Esophagus squamous epithelium (tissue), 4 donors: Measurements from ENCODE around the gene HTR3B.

Source experiments
- POLR2A ChIP-seq, 4 donors: fragments of 450-650 bp; IDR thresholded peaks; one replicate each; pipeline ENCODE4 v1.6.1; 2017; ENCODE audit warnings: antibody characterized with exemption in 4 of 4, mild to moderate bottlenecking in 4 of 4, moderate library complexity in 3 of 4
- TF ChIP-seq, protein P1 (sequence below), 6 experiments: fragments of 450-650 bp in 4 of 6; fragments of 200-600 bp in 2 of 6; sonication (generic) in 2 of 6; IDR thresholded peaks; one replicate each; pipeline ENCODE4 v1.5.1; 2016 to 2019; ENCODE audit warnings: antibody characterized with exemption in 6 of 6, mild to moderate bottlenecking in 4 of 6, moderate library complexity in 4 of 6

DNA sequence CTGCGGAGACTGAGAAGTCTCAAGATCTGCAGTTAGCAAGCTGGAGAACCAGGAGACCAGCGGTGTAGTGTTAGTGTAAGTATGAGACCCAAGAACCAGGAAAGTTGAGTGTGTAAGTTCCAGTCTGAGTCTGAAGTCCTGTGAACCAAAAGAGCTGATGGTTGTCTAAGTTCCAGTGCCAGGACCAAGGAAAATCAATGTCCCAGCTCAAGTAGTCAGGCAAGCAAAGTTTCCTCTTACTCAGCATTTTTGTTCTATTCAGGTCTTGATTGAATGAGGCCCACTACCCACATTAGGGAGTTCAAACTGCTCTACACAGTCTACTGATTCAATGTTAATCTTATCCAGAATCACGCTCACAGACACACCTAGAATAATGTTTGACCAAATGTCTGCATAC, 40.2 kb upstream of the HTR3B start:
- TF ChIP-seq, protein P1, sequence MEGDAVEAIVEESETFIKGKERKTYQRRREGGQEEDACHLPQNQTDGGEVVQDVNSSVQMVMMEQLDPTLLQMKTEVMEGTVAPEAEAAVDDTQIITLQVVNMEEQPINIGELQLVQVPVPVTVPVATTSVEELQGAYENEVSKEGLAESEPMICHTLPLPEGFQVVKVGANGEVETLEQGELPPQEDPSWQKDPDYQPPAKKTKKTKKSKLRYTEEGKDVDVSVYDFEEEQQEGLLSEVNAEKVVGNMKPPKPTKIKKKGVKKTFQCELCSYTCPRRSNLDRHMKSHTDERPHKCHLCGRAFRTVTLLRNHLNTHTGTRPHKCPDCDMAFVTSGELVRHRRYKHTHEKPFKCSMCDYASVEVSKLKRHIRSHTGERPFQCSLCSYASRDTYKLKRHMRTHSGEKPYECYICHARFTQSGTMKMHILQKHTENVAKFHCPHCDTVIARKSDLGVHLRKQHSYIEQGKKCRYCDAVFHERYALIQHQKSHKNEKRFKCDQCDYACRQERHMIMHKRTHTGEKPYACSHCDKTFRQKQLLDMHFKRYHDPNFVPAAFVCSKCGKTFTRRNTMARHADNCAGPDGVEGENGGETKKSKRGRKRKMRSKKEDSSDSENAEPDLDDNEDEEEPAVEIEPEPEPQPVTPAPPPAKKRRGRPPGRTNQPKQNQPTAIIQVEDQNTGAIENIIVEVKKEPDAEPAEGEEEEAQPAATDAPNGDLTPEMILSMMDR (IDR thresholded peaks at IDR 0.05), result no peak
- no peak for TF ChIP-seq POLR2A (IDR thresholded peaks at IDR 0.05)
